Neuron (in vitro differentiated cells): ENCODE measurements around the gene IL16.
"Not testable (repeated sequence)": the region's sequence is repeated elsewhere in the genome, so short reads cannot be mapped to it uniquely, and the experiment has no call there.

Experiments
- H2AFZ ChIP-seq: one replicate; pipeline ENCODE4 v1.6.1; 2013; ENCODE audit warnings: low read depth, mild to moderate bottlenecking, inconsistent platforms, low read length, moderate library complexity
- H3K27me3 ChIP-seq: one replicate; pipeline ENCODE4 v1.6.1; 2013; ENCODE audit warnings: low read length; ENCODE audit not compliant: insufficient read depth
- H3K36me3 ChIP-seq: one replicate; pipeline ENCODE4 v1.6.1; 2013; ENCODE audit warnings: low read length; ENCODE audit not compliant: insufficient read depth
- H3K4me1 ChIP-seq: one replicate; pipeline ENCODE4 v1.6.1; 2013; ENCODE audit warnings: low read length; ENCODE audit not compliant: insufficient read depth
- H3K4me3 ChIP-seq: 2 replicates; pipeline ENCODE4 v1.5.1; 2013; ENCODE audit warnings: mild to moderate bottlenecking, low read length, moderate library complexity
- H3K9me3 ChIP-seq: one replicate; pipeline ENCODE4 v1.6.1; 2013; ENCODE audit warnings: low read length

Gene IL16

GRCh38 chr15:81348691-81349090 is 152.0 kb downstream of the IL16 start:
- H3K36me3 ChIP-seq, H3K9me3 ChIP-seq, H2AFZ ChIP-seq, H3K4me3 ChIP-seq, H3K27me3 ChIP-seq, H3K4me1 ChIP-seq: not testable (repeated sequence)

- Histone ChIP-seq H3K4me3 (no peak overlapping the region), H3K9me3 (no peaks in the 10 kb centered on the region), H3K4me1 (no peaks in the 10 kb centered on the region), H3K27me3 (no peaks in the 10 kb centered on the region), H3K36me3 (no peaks in the 10 kb centered on the region), H2AFZ (no peak overlapping the region)
Observed at GRCh38 chr15:81349271-81349670, 152.6 kb downstream of the IL16 start.

DNA sequence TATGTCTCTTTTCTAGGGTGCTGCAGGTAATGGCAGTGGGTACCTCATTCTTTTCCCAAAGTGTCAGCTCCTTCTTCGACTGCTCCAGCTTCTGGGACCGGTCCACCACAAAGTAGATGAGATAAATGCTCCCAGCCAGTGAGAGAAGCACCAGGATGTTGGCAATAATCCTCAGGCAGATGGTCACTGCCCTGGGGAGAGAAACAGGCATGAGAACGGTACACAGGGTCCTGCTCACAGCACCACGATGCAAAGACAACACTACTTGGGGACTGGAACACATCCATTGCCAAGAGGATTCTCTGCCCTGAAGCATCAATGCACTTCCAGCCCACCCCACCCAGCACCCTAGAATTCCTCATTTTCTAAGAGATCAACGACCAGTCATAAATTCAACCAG is 155.0 kb downstream of the IL16 start:
- H3K9me3 ChIP-seq = no peaks in the 10 kb centered on the region
- no peaks in the 10 kb centered on the region for H3K4me1 ChIP-seq
- H2AFZ ChIP-seq = no peak overlapping the region
- no peaks in the 10 kb centered on the region for H3K36me3 ChIP-seq
- H3K4me3 ChIP-seq = no peak overlapping the region
- no peaks in the 10 kb centered on the region for H3K27me3 ChIP-seq

DNA sequence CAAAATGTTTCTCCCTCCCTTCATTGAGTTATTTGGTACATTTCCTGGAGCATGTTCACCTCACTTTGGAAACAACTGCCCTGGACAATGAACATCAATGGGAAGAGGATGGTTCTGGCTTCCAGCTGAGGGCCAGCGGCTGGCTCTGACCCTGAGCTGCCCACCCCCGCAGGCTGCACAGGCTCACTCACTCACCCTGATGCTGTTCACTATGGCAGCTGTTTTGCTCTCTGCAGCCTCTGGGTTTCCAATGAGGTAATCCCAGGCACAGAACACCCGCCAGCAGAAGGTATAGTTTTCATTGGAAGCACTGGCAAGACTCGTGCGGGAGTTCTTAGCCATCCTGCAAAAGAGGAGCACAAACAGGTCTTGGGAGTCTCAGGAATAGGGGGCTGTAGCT is 159.6 kb downstream of the IL16 start:
- no peak overlapping the region for H2AFZ ChIP-seq
- H3K27me3 ChIP-seq = no peaks in the 10 kb centered on the region
- H3K4me3 ChIP-seq = no peak overlapping the region
- no peaks in the 10 kb centered on the region for H3K9me3 ChIP-seq
- H3K4me1 ChIP-seq = no peaks in the 10 kb centered on the region
- H3K36me3 ChIP-seq = no peaks in the 10 kb centered on the region

DNA sequence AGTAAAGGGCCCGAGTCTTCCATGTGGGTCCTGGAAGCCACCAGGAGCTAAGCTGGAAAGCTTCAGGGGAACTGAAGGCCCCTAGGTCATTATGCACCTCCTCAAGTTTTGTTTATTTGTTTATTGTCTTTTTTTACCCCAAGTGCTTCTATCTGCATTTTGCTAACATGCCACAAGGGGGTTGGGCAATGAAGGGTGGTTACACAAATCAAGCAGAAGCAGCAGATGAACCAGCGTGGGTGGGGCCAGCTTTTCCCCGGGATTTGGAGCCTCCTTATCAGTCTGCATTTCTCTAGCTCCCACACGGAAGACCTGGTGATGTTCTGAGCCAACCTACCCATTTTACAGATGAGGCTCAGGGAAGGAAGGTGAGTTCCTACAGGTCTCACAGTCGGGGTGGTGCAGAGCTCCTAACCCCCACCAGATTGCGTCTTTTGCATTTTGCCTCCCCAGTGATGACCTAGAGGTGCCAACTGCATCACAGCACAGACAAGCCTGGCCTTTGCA is 160.6 kb downstream of the IL16 start:
- H3K36me3 ChIP-seq = no peaks in the 10 kb centered on the region

GRCh38 chr15:81358248-81358647 is 161.6 kb downstream of the IL16 start:
- H3K4me1 ChIP-seq = no peaks in the 10 kb centered on the region
- H3K36me3 ChIP-seq = no peaks in the 10 kb centered on the region
- H2AFZ ChIP-seq = no peak overlapping the region
- H3K9me3 ChIP-seq = no peaks in the 10 kb centered on the region
- H3K4me3 ChIP-seq = no peak overlapping the region
- H3K27me3 ChIP-seq = no peaks in the 10 kb centered on the region

More for the DNA sequence above, 160.6 kb downstream of the IL16 start:
- Histone ChIP-seq H3K4me1 (no peaks in the 10 kb centered on the region), H3K9me3 (no peaks in the 10 kb centered on the region), H2AFZ (no peak overlapping the region), H3K4me3 (no peak overlapping the region), H3K27me3 (no peaks in the 10 kb centered on the region)

DNA sequence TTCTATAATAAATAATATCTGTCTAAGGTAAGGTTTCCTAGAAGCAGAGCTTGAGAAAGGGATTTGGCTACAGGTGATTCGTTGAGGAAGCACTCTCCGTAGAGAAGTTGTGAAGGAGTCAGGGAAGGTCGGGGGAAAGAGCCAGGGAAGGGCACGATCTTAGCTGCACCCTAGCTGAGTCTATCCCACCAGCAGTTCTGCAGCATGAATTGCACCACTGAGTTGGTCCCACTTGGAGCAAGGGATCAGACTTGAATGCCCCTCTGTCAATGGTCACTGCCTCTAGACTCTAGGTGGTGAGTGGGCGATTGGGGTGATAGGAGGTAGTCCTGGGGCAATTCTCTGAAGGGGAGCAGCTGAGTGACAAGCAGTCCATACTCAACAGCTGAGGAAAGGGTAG is 163.8 kb downstream of the IL16 start:
- Histone ChIP-seq H3K9me3 (no peaks in the 10 kb centered on the region), H3K4me3 (no peak overlapping the region), H3K27me3 (no peaks in the 10 kb centered on the region), H3K4me1 (no peaks in the 10 kb centered on the region), H2AFZ (no peak overlapping the region), H3K36me3 (no peaks in the 10 kb centered on the region)

GRCh38 chr15:81361891-81362290 is 165.2 kb downstream of the IL16 start:
- Histone ChIP-seq H3K4me3 (no peak overlapping the region), H3K27me3 (no peaks in the 10 kb centered on the region), H3K36me3 (no peaks in the 10 kb centered on the region), H3K4me1 (no peaks in the 10 kb centered on the region), H2AFZ (no peak overlapping the region), H3K9me3 (no peaks in the 10 kb centered on the region)

- no peaks in the 10 kb centered on the region for H3K9me3 ChIP-seq
- no peaks in the 10 kb centered on the region for H3K36me3 ChIP-seq
- no peaks in the 10 kb centered on the region for H3K4me1 ChIP-seq
- H3K4me3 ChIP-seq = no peak overlapping the region
- no peak overlapping the region for H2AFZ ChIP-seq
- no peaks in the 10 kb centered on the region for H3K27me3 ChIP-seq
Observed at GRCh38 chr15:81362790-81363189, 166.1 kb downstream of the IL16 start.

DNA sequence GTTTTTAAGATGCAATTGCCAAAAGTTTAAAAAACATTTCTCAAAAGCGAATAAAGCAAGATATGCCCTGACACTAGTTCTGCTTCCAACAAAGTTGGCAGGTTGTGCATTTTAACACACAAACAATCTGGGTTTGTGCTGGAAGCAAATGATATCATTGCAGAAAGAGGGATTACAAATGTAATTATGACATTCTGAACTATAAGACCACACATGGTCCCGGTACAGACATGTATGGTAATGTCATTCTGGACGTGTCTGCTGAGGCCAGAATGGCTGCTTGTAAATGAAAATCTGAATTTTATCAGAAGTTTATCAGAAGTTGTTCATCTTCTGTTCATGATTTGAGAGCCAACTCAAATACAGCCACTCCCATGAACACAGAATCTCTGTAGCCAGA is 166.6 kb downstream of the IL16 start:
- H3K4me3 ChIP-seq = no peak overlapping the region
- H3K9me3 ChIP-seq = no peaks in the 10 kb centered on the region
- no peaks in the 10 kb centered on the region for H3K4me1 ChIP-seq
- no peaks in the 10 kb centered on the region for H3K27me3 ChIP-seq
- no peaks in the 10 kb centered on the region for H3K36me3 ChIP-seq
- no peak overlapping the region for H2AFZ ChIP-seq
